GM23248 (cell line): Measurements from ENCODE around the gene GAREM2.

Experiments
- EZH2 ChIP-seq: fragments of 200-600 bp; sonication (generic); IDR thresholded peaks from 2 replicates; pipeline ENCODE4 v1.6.1; 2018; ENCODE audit warnings: antibody characterized with exemption, mild to moderate bottlenecking; ENCODE audit not compliant: insufficient read depth, poor library complexity, severe bottlenecking
- EZH2phosphoT487 ChIP-seq: fragments of 200-600 bp; sonication (generic); IDR thresholded peaks from 2 replicates; pipeline ENCODE4 v1.6.1; 2018; ENCODE audit warnings: antibody characterized with exemption, moderate library complexity, mild to moderate bottlenecking, low read depth; ENCODE audit not compliant: insufficient read depth

GRCh38 chr2:26168785-26169184 is 4.1 kb upstream of the GAREM2 start:
- TF ChIP-seq EZH2 (no peak), EZH2phosphoT487 (no peak)
